SK-N-SH treated with all-trans-retinoic acid at 6 μM for 48 hours (cell line): ENCODE data around the gene GAS2L3.
"Not testable (repeated sequence)": the region's sequence is repeated elsewhere in the genome, so short reads cannot be mapped to it uniquely, and the experiment has no call there.

ENCODE experiments used
- ATAC-seq: fragments of 200-7000 bp; cut with Tn5 transposase; 3 replicates; pipeline ENCODE4 v1.9.1; 2020; ENCODE audit warnings: mild to moderate bottlenecking, moderate library complexity
- ARNTL ChIP-seq: fragments of 450-650 bp; formaldehyde crosslinking; IDR thresholded peaks from 2 replicates; pipeline ENCODE4 v1.5.0; 2020; ENCODE audit warnings: low read depth, mild to moderate bottlenecking, moderate library complexity, borderline replicate concordance
- BACH2 ChIP-seq: fragments of 250-450 bp; sonication (Bioruptor Pico); IDR thresholded peaks from 2 replicates; pipeline ENCODE4 v1.9.0; 2021; ENCODE audit warnings: mild to moderate bottlenecking, borderline replicate concordance
- CREB5 ChIP-seq: fragments of 250-450 bp; sonication (Bioruptor Pico); IDR thresholded peaks from 2 replicates; pipeline ENCODE4 v1.5.1; 2020; ENCODE audit warnings: low read depth, mild to moderate bottlenecking, moderate library complexity
- CSDC2 ChIP-seq: fragments of 250-450 bp; sonication (Bioruptor Pico); IDR thresholded peaks from 2 replicates; pipeline ENCODE4 v1.5.0; 2020; ENCODE audit warnings: mild to moderate bottlenecking, moderate library complexity
- CSRNP3 ChIP-seq: fragments of 250-450 bp; sonication (Bioruptor Pico); IDR thresholded peaks from 2 replicates; pipeline ENCODE4 v1.5.1; 2021; ENCODE audit warnings: mild to moderate bottlenecking, moderate library complexity
- ESRRG ChIP-seq: fragments of 250-450 bp; sonication (Bioruptor Pico); IDR thresholded peaks from 2 replicates; pipeline ENCODE4 v1.6.1; 2021; ENCODE audit warnings: mild to moderate bottlenecking
- GLIS3 ChIP-seq: fragments of 250-450 bp; sonication (Bioruptor Pico); IDR thresholded peaks from 2 replicates; pipeline ENCODE4 v1.5.0; 2020; ENCODE audit warnings: mild to moderate bottlenecking, moderate library complexity
- ISL1 ChIP-seq: fragments of 250-450 bp; sonication (Bioruptor Pico); IDR thresholded peaks from 2 replicates; pipeline ENCODE4 v2.1.2; 2022; ENCODE audit warnings: mild to moderate bottlenecking, moderate library complexity
- OSR1 ChIP-seq: fragments of 250-450 bp; sonication (Bioruptor Pico); IDR thresholded peaks from 2 replicates; pipeline ENCODE4 v1.8.0; 2022; ENCODE audit warnings: moderate library complexity, mild to moderate bottlenecking, inconsistent platforms
- PATZ1 ChIP-seq: fragments of 250-450 bp; sonication (Bioruptor Pico); IDR thresholded peaks from 2 replicates; pipeline ENCODE4 v1.8.0; 2020; ENCODE audit warnings: mild to moderate bottlenecking, moderate library complexity, borderline replicate concordance
- POU6F1 ChIP-seq: fragments of 250-450 bp; sonication (Bioruptor Pico); IDR thresholded peaks from 2 replicates; pipeline ENCODE4 v1.8.0; 2021; ENCODE audit warnings: low read depth, mild to moderate bottlenecking, moderate library complexity, borderline replicate concordance
- RARB ChIP-seq: fragments of 250-450 bp; sonication (Bioruptor Pico); IDR thresholded peaks from 2 replicates; pipeline ENCODE4 v1.8.0; 2021; ENCODE audit warnings: mild to moderate bottlenecking, moderate library complexity
- SNAI2 ChIP-seq: fragments of 250-450 bp; sonication (Bioruptor Pico); IDR thresholded peaks from 2 replicates; pipeline ENCODE4 v1.5.0; 2020; ENCODE audit warnings: mild to moderate bottlenecking, moderate library complexity
- TOX ChIP-seq: fragments of 250-450 bp; sonication (Bioruptor Pico); IDR thresholded peaks from 2 replicates; pipeline ENCODE4 v1.8.0; 2021; ENCODE audit warnings: mild to moderate bottlenecking, moderate library complexity, borderline replicate concordance
- TSHZ2 ChIP-seq: fragments of 250-450 bp; sonication (Bioruptor Pico); IDR thresholded peaks from 2 replicates; pipeline ENCODE4 v1.5.0; 2020; ENCODE audit warnings: mild to moderate bottlenecking, moderate library complexity
- ZC3H10 ChIP-seq: fragments of 250-450 bp; sonication (Bioruptor Pico); IDR thresholded peaks from 2 replicates; pipeline ENCODE4 v1.5.1; 2021; ENCODE audit warnings: mild to moderate bottlenecking, moderate library complexity
- ZFP3 ChIP-seq: fragments of 250-450 bp; sonication (Bioruptor Pico); IDR thresholded peaks from 2 replicates; pipeline ENCODE4 v1.5.0; 2020; ENCODE audit warnings: mild to moderate bottlenecking, moderate library complexity
- ZNF565 ChIP-seq: fragments of 450-650 bp; formaldehyde crosslinking; conservative IDR thresholded peaks from 2 replicates; pipeline ENCODE4 v1.5.0; 2020; ENCODE audit warnings: low read depth, mild to moderate bottlenecking, moderate library complexity
- ZNF70 ChIP-seq: fragments of 450-650 bp; formaldehyde crosslinking; IDR thresholded peaks from 2 replicates; pipeline ENCODE4 v1.5.0; 2020; ENCODE audit warnings: mild to moderate bottlenecking, moderate library complexity
- ZNF8 ChIP-seq: fragments of 450-650 bp; formaldehyde crosslinking; IDR thresholded peaks from 2 replicates; pipeline ENCODE4 v1.5.0; 2020; ENCODE audit warnings: mild to moderate bottlenecking, moderate library complexity

GAS2L3 gene

GRCh38 chr12:100612606-100613005, 39.1 kb downstream of the GAS2L3 start:
- TF ChIP-seq ISL1 (no peak), TSHZ2 (CRISPR knock-in tag) (no peak), SNAI2 (no peak), ZFP3 (CRISPR knock-in tag) (no peak), ARNTL (CRISPR knock-in tag) (no peak), CREB5 (no peak), ZNF8 (CRISPR knock-in tag) (no peak), ZNF565 (CRISPR knock-in tag) (no peak), CSDC2 (CRISPR knock-in tag) (no peak)
- no peak for ATAC-seq

GRCh38 chr12:100624571-100624970, 51.1 kb downstream of the GAS2L3 start:
- ATAC-seq, result no peak
- TF ChIP-seq GLIS3, result no peak

GRCh38 chr12:100632445-100632892, 59.0 kb downstream of the GAS2L3 start:
- TF ChIP-seq RARB (CRISPR knock-in tag) (no peak), ZC3H10 (CRISPR knock-in tag) (no peak), ZNF8 (CRISPR knock-in tag) (no peak), ZNF70 (CRISPR knock-in tag) (no peak), ZFP3 (CRISPR knock-in tag) (no peak), ARNTL (CRISPR knock-in tag) (no peak), ESRRG (no peak), SNAI2 (no peak)
- ATAC-seq, result no peak

GRCh38 chr12:100633082-100633785, 59.8 kb downstream of the GAS2L3 start:
- not testable (repeated sequence) for ATAC-seq

- no peak for TF ChIP-seq BACH2 (CRISPR knock-in tag)
- TF ChIP-seq CREB5, result no peak
- TF ChIP-seq RARB (CRISPR knock-in tag), result no peak
- TF ChIP-seq ZFP3 (CRISPR knock-in tag), result no peak
- TF ChIP-seq PATZ1 (CRISPR knock-in tag), result no peak
- no peak for TF ChIP-seq ZNF565 (CRISPR knock-in tag)
- TF ChIP-seq ZC3H10 (CRISPR knock-in tag), result no peak
- TF ChIP-seq ARNTL (CRISPR knock-in tag), result no peak
- no peak for TF ChIP-seq ZNF8 (CRISPR knock-in tag)
- no peak for TF ChIP-seq OSR1 (CRISPR knock-in tag)
- TF ChIP-seq ESRRG, result no peak
- no peak for TF ChIP-seq GLIS3
- TF ChIP-seq POU6F1 (CRISPR knock-in tag), result no peak
- no peak for TF ChIP-seq CSRNP3 (CRISPR knock-in tag)
- TF ChIP-seq TOX (CRISPR knock-in tag), result no peak
- TF ChIP-seq, all 23 proteins: peak for 0
- no peak for ATAC-seq
These were observed 69.8 kb downstream of the GAS2L3 start for GRCh38 chr12:100643246-100643645.
